ENCODE data around the gene CXCL9.
"Not testable (repeated sequence)": the region's sequence is repeated elsewhere in the genome, so short reads cannot be mapped to it uniquely, and the experiment has no call there.

The CXCL9 gene

GRCh38 chr4:75980576-75980975 is 26.7 kb downstream of the CXCL9 start:
- no peak for DNase-seq
- Histone ChIP-seq H3K36me3 (replicated peaks) (peaks cover 33% of the 10 kb centered on the region), H3K27ac (no peak overlapping the region), H3K27me3 (replicated peaks) (no peaks in the 10 kb centered on the region), H3K4me3 (ENCODE audit: low read depth, low read length) (no peak overlapping the region)
- no peak for TF ChIP-seq CTCF (IDR thresholded peaks at IDR 0.05; ENCODE audit: low read depth, low read length, missing control alignments)
- in situ Hi-C loops (cut with HindIII; ENCODE audit: low pct_ligation_motif_present, low sequenced_read_pairs), result no loop called here

- TF ChIP-seq CTCF (IDR thresholded peaks at IDR 0.05; ENCODE audit: low read depth, low read length, missing control alignments), result no peak
- in situ Hi-C loops (cut with HindIII; ENCODE audit: low pct_ligation_motif_present, low sequenced_read_pairs), result no loop called here
- no peak for DNase-seq
- no peak overlapping the region for H3K4me3 ChIP-seq (ENCODE audit: low read depth, low read length)
- H3K27me3 ChIP-seq (replicated peaks), result no peaks in the 10 kb centered on the region
- no peak overlapping the region for H3K27ac ChIP-seq
- peaks cover 57% of the 10 kb centered on the region for H3K36me3 ChIP-seq (replicated peaks)
These were observed 31.1 kb downstream of the CXCL9 start for GRCh38 chr4:75976177-75976576.

GRCh38 chr4:75973766-75974165 is 33.5 kb downstream of the CXCL9 start:
- no peak overlapping the region for H3K4me3 ChIP-seq (ENCODE audit: low read depth, low read length)
- in situ Hi-C loops (cut with HindIII; ENCODE audit: low pct_ligation_motif_present, low sequenced_read_pairs), result no loop called here
- H3K27ac ChIP-seq, result no peak overlapping the region
- no peak for DNase-seq
- H3K27me3 ChIP-seq (replicated peaks), result no peaks in the 10 kb centered on the region
- TF ChIP-seq CTCF (IDR thresholded peaks at IDR 0.05; ENCODE audit: low read depth, low read length, missing control alignments), result no peak
- H3K36me3 ChIP-seq (replicated peaks), result peaks cover 67% of the 10 kb centered on the region

- H3K36me3 ChIP-seq (replicated peaks), result peaks cover 85% of the 10 kb centered on the region
- in situ Hi-C loops (cut with HindIII; ENCODE audit: low pct_ligation_motif_present, low sequenced_read_pairs), result no loop called here
- no peak overlapping the region for H3K27ac ChIP-seq
- no peaks in the 10 kb centered on the region for H3K27me3 ChIP-seq (replicated peaks)
- no peak overlapping the region for H3K4me3 ChIP-seq (ENCODE audit: low read depth, low read length)
- no peak for TF ChIP-seq CTCF (IDR thresholded peaks at IDR 0.05; ENCODE audit: low read depth, low read length, missing control alignments)
- DNase-seq, result no peak
These were observed 39.2 kb downstream of the CXCL9 start for GRCh38 chr4:75968084-75968483.

- in situ Hi-C loops (cut with HindIII; ENCODE audit: low pct_ligation_motif_present, low sequenced_read_pairs), result no loop called here
- no peak overlapping the region for H3K27ac ChIP-seq
- no peak for DNase-seq
- H3K27me3 ChIP-seq (replicated peaks), result no peaks in the 10 kb centered on the region
- H3K36me3 ChIP-seq (replicated peaks), result peaks cover 81% of the 10 kb centered on the region
- H3K4me3 ChIP-seq (ENCODE audit: low read depth, low read length), result no peak overlapping the region
- no peak for TF ChIP-seq CTCF (IDR thresholded peaks at IDR 0.05; ENCODE audit: low read depth, low read length, missing control alignments)
These were observed 43.8 kb downstream of the CXCL9 start for GRCh38 chr4:75963558-75963957.

GRCh38 chr4:75962072-75962471 is 45.2 kb downstream of the CXCL9 start:
- H3K27me3 ChIP-seq (replicated peaks); H3K27ac ChIP-seq; DNase-seq; in situ Hi-C loops (cut with HindIII; ENCODE audit: low pct_ligation_motif_present, low sequenced_read_pairs); H3K4me3 ChIP-seq (ENCODE audit: low read depth, low read length): not testable (repeated sequence)
- H3K36me3 ChIP-seq (replicated peaks), result peaks cover 81% of the 10 kb centered on the region

GRCh38 chr4:75958546-75958945 is 48.8 kb downstream of the CXCL9 start:
- peaks cover 78% of the 10 kb centered on the region for H3K36me3 ChIP-seq (replicated peaks)
- in situ Hi-C loops (cut with HindIII; ENCODE audit: low pct_ligation_motif_present, low sequenced_read_pairs); DNase-seq; H3K4me3 ChIP-seq (ENCODE audit: low read depth, low read length); H3K27me3 ChIP-seq (replicated peaks); H3K27ac ChIP-seq: not testable (repeated sequence)

- peaks cover 77% of the 10 kb centered on the region for H3K36me3 ChIP-seq (replicated peaks)
- in situ Hi-C loops (cut with HindIII; ENCODE audit: low pct_ligation_motif_present, low sequenced_read_pairs); H3K27me3 ChIP-seq (replicated peaks); H3K27ac ChIP-seq; H3K4me3 ChIP-seq (ENCODE audit: low read depth, low read length); DNase-seq: not testable (repeated sequence)
These were observed 52.5 kb downstream of the CXCL9 start for GRCh38 chr4:75954811-75955210.

All from brain microvascular endothelial cell (primary cell).